Aorta (tissue), 5 donors: ENCODE data around the gene CREB5. TPM values are rescaled to one million over a fixed set of nuclear protein-coding genes. Genes with fewer than 3 reads are reported as not detected.
"Not testable (repeated sequence)": the region's sequence is repeated elsewhere in the genome, so short reads cannot be mapped to it uniquely, and the experiment has no call there.

Experiments used
- ATAC-seq: fragments of 200-7000 bp; cut with Tn5 transposase; one replicate; pipeline ENCODE4 v1.9.1; 2022; ENCODE audit warnings: moderate library complexity; ENCODE audit not compliant: low FRiP score
- DNase-seq, 2 donors: peaks; one replicate each; pipeline ENCODE4 v3.0.0-alpha.2; 2020
- H3K27ac ChIP-seq, 2 donors: one replicate each; pipeline ENCODE4 v1.5.1; 2013; ENCODE audit warnings: low read length in 2 of 2, mild to moderate bottlenecking in 2 of 2, moderate library complexity in 2 of 2, control low read depth in 1 of 2, inconsistent platforms in 1 of 2, low read depth in 1 of 2
- H3K27me3 ChIP-seq, 2 donors: one replicate each; pipeline ENCODE4 v1.6.1; 2013; ENCODE audit warnings: control low read depth in 1 of 2, low read length in 1 of 2, mild to moderate bottlenecking in 1 of 2, moderate library complexity in 1 of 2; ENCODE audit not compliant: insufficient read depth in 2 of 2, control insufficient read depth in 1 of 2
- H3K36me3 ChIP-seq, 2 donors: one replicate each; pipeline ENCODE4 v1.6.1; 2013; ENCODE audit warnings: control low read depth in 1 of 2, low read length in 1 of 2, mild to moderate bottlenecking in 1 of 2; ENCODE audit not compliant: insufficient read depth in 2 of 2, control insufficient read depth in 1 of 2
- H3K4me1 ChIP-seq, 2 donors: one replicate each; pipeline ENCODE4 v1.6.1; 2013; ENCODE audit warnings: low read length in 2 of 2, control low read depth in 1 of 2, mild to moderate bottlenecking in 1 of 2, moderate library complexity in 1 of 2; ENCODE audit not compliant: insufficient read depth in 2 of 2, control insufficient read depth in 1 of 2
- H3K4me3 ChIP-seq, 2 donors: one replicate each; pipeline ENCODE4 v1.5.1; 2013; ENCODE audit warnings: low read length in 2 of 2, control low read depth in 1 of 2, mild to moderate bottlenecking in 1 of 2
- H3K9me3 ChIP-seq: one replicate; pipeline ENCODE4 v1.6.1; 2013; ENCODE audit warnings: mild to moderate bottlenecking, low read length; ENCODE audit not compliant: control insufficient read depth
- WGBS, 2 donors: extraction: QIAGEN DNeasy Blood & Tissue Kit; methylation state at CpG; one replicate each; pipeline ENCODE4 v1.1.7; 2013; 5-methylcytosine and 5-hydroxymethylcytosine counted together
- intact Hi-C, 2 donors: fragments of 100-400 bp; cut with DNase I; formaldehyde crosslinking; loops; one replicate each; pipeline versions ENCODE4 v1.14.2 to v1.15.0; 2022
- polyA plus RNA-seq, 2 donors: library from polyadenylated mRNA; stranded (reverse); fragments of 200-250 nt; gene quantifications; one replicate each; pipeline ENCODE4 v1.2.3, GENCODE V29; 2013
- total RNA-seq, 2 donors: library from RNA; stranded (reverse); fragmentation: NEBNext Ultra II Directional; extraction: Animal tissue kit (Norgen Biotek cat#: 25700); gene quantifications; one replicate each; pipeline ENCODE4 v1.2.1, GENCODE V29; 2021
- donor health status: healthy with polysubstance abuse.
- donor health status: Bipolar disorder and iron deficiency.
- donor health status: DM: no; HTN: no; CAD: no.
- donor health status: DM: no; HTN: no; CAD: no.
- donor health status: DM: yes; HTN: yes; CAD: no.

The CREB5 gene
- total and polyA plus RNA-seq, 4 donors: 2.6 to 57.1 (median 17.9) TPM

GRCh38 chr7:28591725-28592349 lies 179.5 kb downstream of the CREB5 start:
- H3K4me1 ChIP-seq: peaks cover 5% of the 10 kb centered on the region in 2 donors
- H3K9me3 ChIP-seq: no peaks in the 10 kb centered on the region
- H3K27me3 ChIP-seq: no peaks in the 10 kb centered on the region
- ATAC-seq: no peak
- no peaks in the 10 kb centered on the region for H3K36me3 ChIP-seq
- DNase-seq: no peak
- intact Hi-C loops: no loop called here
- no peak overlapping the region for H3K4me3 ChIP-seq
- WGBS, 2 donors: 78 to 90% methylated on average over 2 of the region's 2 CpGs
- no peak overlapping the region for H3K27ac ChIP-seq

- Histone ChIP-seq H3K27ac (no peak overlapping the region), H3K9me3 (no peaks in the 10 kb centered on the region), H3K4me1 (peaks cover 5% of the 10 kb centered on the region in 2 donors), H3K27me3 (no peaks in the 10 kb centered on the region), H3K36me3 (no peaks in the 10 kb centered on the region), H3K4me3 (no peak overlapping the region)
- no peak for DNase-seq
- no peak for ATAC-seq
- 96 to 97% methylated on average over 3 of the region's 3 CpGs for WGBS, 2 donors
- intact Hi-C loops: no loop called here
These were observed 180.5 kb downstream of the CREB5 start for GRCh38 chr7:28592861-28593260.

GRCh38 chr7:28595076-28595475 lies 182.8 kb downstream of the CREB5 start:
- Histone ChIP-seq H3K27ac (no peak overlapping the region), H3K27me3 (no peaks in the 10 kb centered on the region), H3K9me3 (no peaks in the 10 kb centered on the region), H3K4me3 (no peak overlapping the region), H3K36me3 (no peaks in the 10 kb centered on the region), H3K4me1 (no peaks in the 10 kb centered on the region)
- intact Hi-C loops: no loop called here
- ATAC-seq: no peak
- no peak for DNase-seq
- 79 to 95% methylated on average over 4 of the region's 4 CpGs for WGBS, 2 donors

- Histone ChIP-seq H3K27ac (no peak overlapping the region), H3K4me3 (no peak overlapping the region), H3K4me1 (no peaks in the 10 kb centered on the region), H3K36me3 (no peaks in the 10 kb centered on the region), H3K27me3 (no peaks in the 10 kb centered on the region), H3K9me3 (no peaks in the 10 kb centered on the region)
- DNase-seq: no peak
- 93 to 95% methylated on average over 3 of the region's 3 CpGs for WGBS, 2 donors
- ATAC-seq: no peak
- intact Hi-C loops: no loop called here
These were observed 183.5 kb downstream of the CREB5 start for GRCh38 chr7:28595801-28596200.

- Histone ChIP-seq H3K4me3 (no peak overlapping the region), H3K9me3 (no peaks in the 10 kb centered on the region), H3K4me1 (no peaks in the 10 kb centered on the region), H3K27ac (no peak overlapping the region), H3K36me3 (no peaks in the 10 kb centered on the region), H3K27me3 (no peaks in the 10 kb centered on the region)
- 85 to 89% methylated on average over 2 of the region's 2 CpGs for WGBS, 2 donors
- intact Hi-C loops: no loop called here
- ATAC-seq (no peak), DNase-seq (no peak)
These were observed 184.1 kb downstream of the CREB5 start for GRCh38 chr7:28596245-28596935.

- Histone ChIP-seq H3K36me3 (no peaks in the 10 kb centered on the region), H3K4me3 (no peak overlapping the region), H3K27me3 (no peaks in the 10 kb centered on the region), H3K27ac (no peak overlapping the region), H3K4me1 (no peaks in the 10 kb centered on the region), H3K9me3 (no peaks in the 10 kb centered on the region)
- intact Hi-C loops: no loop called here
- ATAC-seq (no peak), DNase-seq (no peak)
- 48 to 88% methylated on average over 2 of the region's 2 CpGs for WGBS, 2 donors
These were observed 185.0 kb downstream of the CREB5 start for GRCh38 chr7:28597284-28597683.

GRCh38 chr7:28598037-28598436 lies 185.7 kb downstream of the CREB5 start:
- H3K27me3 ChIP-seq, H3K4me3 ChIP-seq, H3K4me1 ChIP-seq, H3K36me3 ChIP-seq, H3K27ac ChIP-seq, DNase-seq, H3K9me3 ChIP-seq, ATAC-seq, intact Hi-C loops: not testable (repeated sequence)
- 92 to 96% methylated on average over 5 of the region's 5 CpGs for WGBS, 2 donors

GRCh38 chr7:28598586-28598985 lies 186.3 kb downstream of the CREB5 start:
- 95 to 97% methylated on average over 3 of the region's 3 CpGs for WGBS, 2 donors
- H3K27me3 ChIP-seq: no peaks in the 10 kb centered on the region

GRCh38 chr7:28599411-28599810 lies 187.1 kb downstream of the CREB5 start:
- ATAC-seq (no peak), DNase-seq (no peak)
- intact Hi-C loops: no loop called here
- H3K9me3 ChIP-seq: no peaks in the 10 kb centered on the region
- H3K27ac ChIP-seq: no peak overlapping the region
- H3K36me3 ChIP-seq: peaks cover 0 to 2% of the 10 kb centered on the region in 2 donors
- H3K4me3 ChIP-seq: no peak overlapping the region
- 92 to 95% methylated on average over 5 of the region's 5 CpGs for whole genome bisulfite sequencing, 2 donors
- H3K4me1 ChIP-seq: no peaks in the 10 kb centered on the region
- H3K27me3 ChIP-seq: no peaks in the 10 kb centered on the region

More at GRCh38 chr7:28598586-28598985, 186.3 kb downstream of the CREB5 start:
- no peaks in the 10 kb centered on the region for H3K36me3 ChIP-seq
- intact Hi-C loops: no loop called here
- no peak for DNase-seq
- no peak for ATAC-seq
- no peaks in the 10 kb centered on the region for H3K9me3 ChIP-seq
- no peaks in the 10 kb centered on the region for H3K4me1 ChIP-seq
- H3K27ac ChIP-seq: no peak overlapping the region
- no peak overlapping the region for H3K4me3 ChIP-seq
